IMR-90 (cell line): ENCODE results near the gene ADAM33.

Source experiments
- BHLHE40 ChIP-seq: fragments of 150-350 bp; IDR thresholded peaks from 2 replicates; pipeline ENCODE4 v1.6.1; 2016; ENCODE audit warnings: mild to moderate bottlenecking, low read depth, low read length
- CEBPB ChIP-seq: IDR thresholded peaks from 2 replicates; pipeline ENCODE4 v1.6.1; 2012; ENCODE audit warnings: low read depth, low read length, improper control_type of control experiment
- MAFK ChIP-seq: IDR thresholded peaks from 2 replicates; pipeline ENCODE4 v1.6.1; 2012; ENCODE audit warnings: low read depth, low read length, improper control_type of control experiment
- MXI1 ChIP-seq: IDR thresholded peaks from 2 replicates; pipeline ENCODE4 v1.6.1; 2012; ENCODE audit warnings: low read depth, mild to moderate bottlenecking, low read length, moderate library complexity, borderline replicate concordance
- NFE2L2 ChIP-seq: fragments of 150-350 bp; IDR thresholded peaks from 2 replicates; pipeline ENCODE4 v1.6.1; 2016; ENCODE audit warnings: low read depth, mild to moderate bottlenecking, low read length
- POLR2A ChIP-seq: IDR thresholded peaks from 2 replicates; pipeline ENCODE4 v1.6.1; 2012; ENCODE audit warnings: mild to moderate bottlenecking, low read depth, low read length
- RAD21 ChIP-seq: IDR thresholded peaks from 2 replicates; pipeline ENCODE4 v1.6.1; 2012; ENCODE audit warnings: low read length, improper control_type of control experiment
- RCOR1 ChIP-seq: IDR thresholded peaks from 2 replicates; pipeline ENCODE4 v1.6.1; 2012; ENCODE audit warnings: mild to moderate bottlenecking, low read length, improper control_type of control experiment; ENCODE audit not compliant: insufficient replicate concordance
- RFX5 ChIP-seq: IDR thresholded peaks from 2 replicates; pipeline ENCODE4 v1.8.0; 2012; ENCODE audit warnings: low read depth, mild to moderate bottlenecking, low read length, moderate library complexity
- SMC3 ChIP-seq: fragments of 150-350 bp; IDR thresholded peaks from 2 replicates; pipeline ENCODE4 v1.6.1; 2016; ENCODE audit warnings: low read depth, mild to moderate bottlenecking, antibody characterized with exemption, low read length, moderate library complexity
- TF ChIP-seq, protein P1 (sequence below): conservative IDR thresholded peaks from 2 replicates; pipeline ENCODE4 v1.5.1; 2012; ENCODE audit warnings: mild to moderate bottlenecking, low read depth, low read length, improper control_type of control experiment
- TF ChIP-seq, protein P2 (sequence below): fragments of 150-350 bp; IDR thresholded peaks from 2 replicates; pipeline ENCODE4 v1.6.1; 2017; ENCODE audit warnings: mild to moderate bottlenecking, antibody characterized with exemption, low read length, low read depth
- TF ChIP-seq, protein P3 (sequence below): fragments of 150-350 bp; IDR thresholded peaks from 2 replicates; pipeline ENCODE4 v1.6.1; 2016; ENCODE audit warnings: low read depth, mild to moderate bottlenecking, low read length, moderate library complexity, borderline replicate concordance

DNA sequence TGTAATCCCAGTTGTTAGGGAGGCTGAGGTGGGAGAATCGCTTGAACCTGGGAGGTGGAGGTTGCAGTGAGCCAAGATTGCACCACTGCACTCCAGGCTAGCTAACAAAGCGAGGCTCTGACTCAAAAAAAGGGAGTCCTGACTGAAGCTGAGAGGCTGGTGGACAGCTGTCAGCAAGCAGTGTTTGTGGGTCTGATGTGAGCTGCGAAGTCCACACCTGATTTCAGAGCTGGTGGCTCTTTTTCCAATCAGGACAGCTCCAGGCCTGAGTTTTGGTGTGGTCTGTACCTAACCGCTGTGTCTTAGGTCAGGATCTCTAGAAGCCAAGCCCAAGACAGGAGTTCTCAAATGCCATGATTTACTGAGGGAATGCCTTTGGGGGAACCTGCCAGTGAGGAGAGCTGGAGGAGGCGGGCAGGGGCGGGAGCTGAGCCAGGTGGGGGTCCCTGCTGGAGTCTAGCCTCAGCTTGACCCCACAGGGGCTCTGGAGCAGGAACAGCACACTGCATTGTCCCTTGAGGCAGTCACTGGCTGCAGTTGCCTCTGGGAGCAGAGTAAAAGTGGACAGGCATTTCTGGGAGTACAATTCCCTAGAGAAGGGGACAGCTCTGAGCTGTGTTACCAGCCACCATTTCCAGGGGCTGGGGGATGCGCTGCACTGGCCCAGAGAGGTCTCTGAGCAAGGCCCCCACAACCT lies 23.6 kb downstream of the ADAM33 start:
- TF ChIP-seq, protein P1, sequence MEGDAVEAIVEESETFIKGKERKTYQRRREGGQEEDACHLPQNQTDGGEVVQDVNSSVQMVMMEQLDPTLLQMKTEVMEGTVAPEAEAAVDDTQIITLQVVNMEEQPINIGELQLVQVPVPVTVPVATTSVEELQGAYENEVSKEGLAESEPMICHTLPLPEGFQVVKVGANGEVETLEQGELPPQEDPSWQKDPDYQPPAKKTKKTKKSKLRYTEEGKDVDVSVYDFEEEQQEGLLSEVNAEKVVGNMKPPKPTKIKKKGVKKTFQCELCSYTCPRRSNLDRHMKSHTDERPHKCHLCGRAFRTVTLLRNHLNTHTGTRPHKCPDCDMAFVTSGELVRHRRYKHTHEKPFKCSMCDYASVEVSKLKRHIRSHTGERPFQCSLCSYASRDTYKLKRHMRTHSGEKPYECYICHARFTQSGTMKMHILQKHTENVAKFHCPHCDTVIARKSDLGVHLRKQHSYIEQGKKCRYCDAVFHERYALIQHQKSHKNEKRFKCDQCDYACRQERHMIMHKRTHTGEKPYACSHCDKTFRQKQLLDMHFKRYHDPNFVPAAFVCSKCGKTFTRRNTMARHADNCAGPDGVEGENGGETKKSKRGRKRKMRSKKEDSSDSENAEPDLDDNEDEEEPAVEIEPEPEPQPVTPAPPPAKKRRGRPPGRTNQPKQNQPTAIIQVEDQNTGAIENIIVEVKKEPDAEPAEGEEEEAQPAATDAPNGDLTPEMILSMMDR = no peak
- no peak for TF ChIP-seq MAFK
- no peak for TF ChIP-seq POLR2A
- no peak for TF ChIP-seq RFX5
- TF ChIP-seq NFE2L2 = no peak
- no peak for TF ChIP-seq RCOR1
- no peak for TF ChIP-seq MXI1
- TF ChIP-seq SMC3 = no peak
- TF ChIP-seq, protein P2, sequence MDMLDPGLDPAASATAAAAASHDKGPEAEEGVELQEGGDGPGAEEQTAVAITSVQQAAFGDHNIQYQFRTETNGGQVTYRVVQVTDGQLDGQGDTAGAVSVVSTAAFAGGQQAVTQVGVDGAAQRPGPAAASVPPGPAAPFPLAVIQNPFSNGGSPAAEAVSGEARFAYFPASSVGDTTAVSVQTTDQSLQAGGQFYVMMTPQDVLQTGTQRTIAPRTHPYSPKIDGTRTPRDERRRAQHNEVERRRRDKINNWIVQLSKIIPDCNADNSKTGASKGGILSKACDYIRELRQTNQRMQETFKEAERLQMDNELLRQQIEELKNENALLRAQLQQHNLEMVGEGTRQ = no peak
- no peak for TF ChIP-seq CEBPB
- TF ChIP-seq BHLHE40 = no peak
- TF ChIP-seq RAD21 = no peak
- TF ChIP-seq, protein P3, sequence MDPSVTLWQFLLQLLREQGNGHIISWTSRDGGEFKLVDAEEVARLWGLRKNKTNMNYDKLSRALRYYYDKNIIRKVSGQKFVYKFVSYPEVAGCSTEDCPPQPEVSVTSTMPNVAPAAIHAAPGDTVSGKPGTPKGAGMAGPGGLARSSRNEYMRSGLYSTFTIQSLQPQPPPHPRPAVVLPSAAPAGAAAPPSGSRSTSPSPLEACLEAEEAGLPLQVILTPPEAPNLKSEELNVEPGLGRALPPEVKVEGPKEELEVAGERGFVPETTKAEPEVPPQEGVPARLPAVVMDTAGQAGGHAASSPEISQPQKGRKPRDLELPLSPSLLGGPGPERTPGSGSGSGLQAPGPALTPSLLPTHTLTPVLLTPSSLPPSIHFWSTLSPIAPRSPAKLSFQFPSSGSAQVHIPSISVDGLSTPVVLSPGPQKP = no peak
